Lower leg skin (tissue), 3 donors: ENCODE measurements around the gene MPPE1.

ENCODE experiments used
- CTCF ChIP-seq, 3 donors: fragments of 450-650 bp; IDR thresholded peaks; one replicate each; pipeline ENCODE4 v1.5.1; 2016; ENCODE audit warnings: antibody characterized with exemption in 3 of 3, mild to moderate bottlenecking in 3 of 3, moderate library complexity in 2 of 3
- POLR2A ChIP-seq, 2 donors: fragments of 450-650 bp; IDR thresholded peaks; one replicate each; pipeline ENCODE4 v1.6.1; 2016 to 2017; ENCODE audit warnings: antibody characterized with exemption in 2 of 2, mild to moderate bottlenecking in 1 of 2, moderate library complexity in 1 of 2

- TF ChIP-seq CTCF (IDR thresholded peaks at IDR 0.05), result no peak
- no peak for TF ChIP-seq POLR2A (IDR thresholded peaks at IDR 0.05)
Measured at GRCh38 chr18:11861583-11862288, 46.4 kb downstream of the MPPE1 start.
